Activated T-helper 1 cell treated with Interleukin-2 at 50 U/mL for 16 hours (primary cell): Measurements from ENCODE around the gene GNLY.

Experiments
- DNase-seq: peaks from one replicate; pipeline ENCODE4 v3.0.0-alpha.2; 2020; ENCODE audit warnings: low read depth

GNLY gene

GRCh38 chr2:85728883-85729824 is 35.0 kb downstream of the GNLY start:
- peak; percentile 40 for DNase-seq

GRCh38 chr2:85729825-85730510 is 35.8 kb downstream of the GNLY start:
- no peak for DNase-seq

GRCh38 chr2:85730686-85731230 is 36.6 kb downstream of the GNLY start:
- DNase-seq = no peak

- no peak for DNase-seq
Measured at GRCh38 chr2:85731606-85732005, 37.4 kb downstream of the GNLY start.

- DNase-seq = no peak
Measured at GRCh38 chr2:85732467-85733120, 38.4 kb downstream of the GNLY start.

- DNase-seq = no peak
Measured at GRCh38 chr2:85733121-85733960, 39.2 kb downstream of the GNLY start.

GRCh38 chr2:85734015-85734414 is 39.9 kb downstream of the GNLY start:
- DNase-seq = no peak

- DNase-seq = no peak
Measured at GRCh38 chr2:85734942-85735608, 40.9 kb downstream of the GNLY start.

GRCh38 chr2:85735691-85736090 is 41.5 kb downstream of the GNLY start:
- no peak for DNase-seq

GRCh38 chr2:85736456-85737355 is 42.5 kb downstream of the GNLY start:
- no peak for DNase-seq

- no peak for DNase-seq
Measured at GRCh38 chr2:85737481-85737880, 43.3 kb downstream of the GNLY start.

- no peak for DNase-seq
Measured at GRCh38 chr2:85737961-85738360, 43.8 kb downstream of the GNLY start.

GRCh38 chr2:85740193-85740592 is 46.0 kb downstream of the GNLY start:
- no peak for DNase-seq

GRCh38 chr2:85741211-85741832 is 47.2 kb downstream of the GNLY start:
- no peak for DNase-seq

- DNase-seq = no peak
Measured at GRCh38 chr2:85741833-85742455, 47.8 kb downstream of the GNLY start.

GRCh38 chr2:85743304-85743978 is 49.3 kb downstream of the GNLY start:
- DNase-seq = no peak

- no peak for DNase-seq
Measured at GRCh38 chr2:85744055-85744454, 49.9 kb downstream of the GNLY start.
